Right lobe of liver (tissue), 4 donors: ENCODE measurements around the gene PAX8.

ENCODE experiments used
- POLR2A ChIP-seq: fragments of 450-650 bp; IDR thresholded peaks from one replicate; pipeline ENCODE4 v1.6.1; 2017; ENCODE audit warnings: antibody characterized with exemption, mild to moderate bottlenecking
- TF ChIP-seq, protein P1 (sequence below), 4 donors: fragments of 200-600 bp in 3 of 4; fragments of 450-650 bp in 1 of 4; IDR thresholded peaks; one replicate each; pipeline versions ENCODE4 v1.5.1 to v1.8.0; 2016 to 2022; ENCODE audit warnings: antibody characterized with exemption in 4 of 4, mild to moderate bottlenecking in 2 of 4
- donor health status: DM: no; HTN: no; CAD: no.
- donor health status: DM: no; HTN: no; CAD: no.
- donor health status: DM: no; HTN: yes; CAD: no.

DNA sequence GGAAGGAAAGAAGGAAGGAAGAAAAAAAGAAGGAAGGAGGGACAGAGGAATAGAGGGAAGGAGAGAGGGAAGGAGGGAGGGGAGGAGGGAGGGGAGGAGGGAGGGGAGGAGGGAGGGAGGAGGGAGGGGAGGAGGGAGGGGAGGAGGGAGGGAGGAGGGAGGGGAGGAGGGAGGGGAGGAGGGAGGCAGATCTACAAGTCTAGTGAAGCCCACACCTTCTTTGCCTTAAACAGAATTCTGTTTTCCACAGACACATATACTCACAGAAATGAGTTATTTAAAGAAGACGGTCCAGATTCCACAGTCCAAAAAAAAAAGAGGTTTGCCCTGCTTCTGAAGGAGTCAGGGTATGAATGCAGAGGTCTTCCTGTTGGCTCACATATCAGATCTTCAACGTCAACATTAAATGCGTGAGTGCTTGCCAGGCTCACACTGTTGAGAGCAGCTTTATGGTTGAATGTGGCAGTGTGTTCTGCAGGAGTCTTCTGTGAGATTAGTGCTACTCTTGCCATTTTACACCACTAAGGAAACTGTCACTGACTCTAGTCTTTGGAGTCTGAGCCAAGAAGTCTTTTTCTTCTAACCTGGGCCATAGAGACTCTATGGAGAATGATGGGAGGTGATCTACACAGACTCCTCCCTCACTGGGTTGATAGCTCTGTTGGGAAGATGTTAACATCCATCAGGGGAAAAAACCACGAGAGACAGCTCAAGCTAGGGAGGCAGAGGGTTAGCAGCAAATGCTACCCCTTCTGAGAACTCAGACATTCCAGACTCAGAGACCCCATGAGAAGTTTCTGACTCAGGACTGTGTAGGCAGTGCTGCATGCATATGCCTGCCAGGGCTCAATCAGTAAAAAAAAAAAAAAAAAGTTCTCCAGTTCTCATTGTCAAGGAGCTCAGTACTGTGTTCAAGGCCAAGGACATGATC is 23.3 kb downstream of the PAX8 start:
- TF ChIP-seq, protein P1, sequence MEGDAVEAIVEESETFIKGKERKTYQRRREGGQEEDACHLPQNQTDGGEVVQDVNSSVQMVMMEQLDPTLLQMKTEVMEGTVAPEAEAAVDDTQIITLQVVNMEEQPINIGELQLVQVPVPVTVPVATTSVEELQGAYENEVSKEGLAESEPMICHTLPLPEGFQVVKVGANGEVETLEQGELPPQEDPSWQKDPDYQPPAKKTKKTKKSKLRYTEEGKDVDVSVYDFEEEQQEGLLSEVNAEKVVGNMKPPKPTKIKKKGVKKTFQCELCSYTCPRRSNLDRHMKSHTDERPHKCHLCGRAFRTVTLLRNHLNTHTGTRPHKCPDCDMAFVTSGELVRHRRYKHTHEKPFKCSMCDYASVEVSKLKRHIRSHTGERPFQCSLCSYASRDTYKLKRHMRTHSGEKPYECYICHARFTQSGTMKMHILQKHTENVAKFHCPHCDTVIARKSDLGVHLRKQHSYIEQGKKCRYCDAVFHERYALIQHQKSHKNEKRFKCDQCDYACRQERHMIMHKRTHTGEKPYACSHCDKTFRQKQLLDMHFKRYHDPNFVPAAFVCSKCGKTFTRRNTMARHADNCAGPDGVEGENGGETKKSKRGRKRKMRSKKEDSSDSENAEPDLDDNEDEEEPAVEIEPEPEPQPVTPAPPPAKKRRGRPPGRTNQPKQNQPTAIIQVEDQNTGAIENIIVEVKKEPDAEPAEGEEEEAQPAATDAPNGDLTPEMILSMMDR (IDR thresholded peaks at IDR 0.05), result no peak
- no peak for TF ChIP-seq POLR2A
